H54 (cell line): Measurements from ENCODE around the gene ELP5.
"Not testable (repeated sequence)": the region's sequence is repeated elsewhere in the genome, so short reads cannot be mapped to it uniquely, and the experiment has no call there.

Source experiments
- DNase-seq: peaks from one replicate; pipeline ENCODE4 v3.0.0; 2011; ENCODE audit warnings: low spot score, mixed read lengths; ENCODE audit not compliant: insufficient read length
- FAIRE-seq: peaks from 3 replicates; lab custom pipeline; 2011; peaks lifted over from hg19 to GRCh38; lab: Jason Lieb, UNC
- POLR2A ChIP-seq: IDR thresholded peaks from 2 replicates; pipeline ENCODE4 v1.6.1; 2011; ENCODE audit warnings: low read depth, mild to moderate bottlenecking, low read length

The ELP5 gene

GRCh38 chr17:7236808-7237207 lies 15.2 kb upstream of the ELP5 start:
- FAIRE-seq, result no peak
- DNase-seq, result no peak
- no peak for TF ChIP-seq POLR2A

GRCh38 chr17:7237266-7237760 lies 14.7 kb upstream of the ELP5 start:
- no peak for DNase-seq
- no peak for TF ChIP-seq POLR2A
- FAIRE-seq, result no peak

- peak; percentile 41; the same call in 1 of the 2 replicates for TF ChIP-seq POLR2A
- DNase-seq (no peak), FAIRE-seq (no peak)
Observed at GRCh38 chr17:7237761-7238419, 14.1 kb upstream of the ELP5 start.

- FAIRE-seq (no peak), DNase-seq (no peak)
- no peak for TF ChIP-seq POLR2A
Observed at GRCh38 chr17:7238420-7239090, 13.5 kb upstream of the ELP5 start.

- peak; percentile 70 for FAIRE-seq
- peak; percentile 96 for DNase-seq
- TF ChIP-seq POLR2A, result peak; percentile 76
Observed at GRCh38 chr17:7239091-7240027, 12.7 kb upstream of the ELP5 start, which contains the start of gene PHF23. Gene PHF23, minus strand, starts transcription at chr17:7239457. Its CDS starts 178 bp downstream, at chr17:7239279.

GRCh38 chr17:7240375-7240774 lies 11.6 kb upstream of the ELP5 start:
- no peak for TF ChIP-seq POLR2A
- DNase-seq, result no peak
- no peak for FAIRE-seq

GRCh38 chr17:7241090-7241733 lies 10.8 kb upstream of the ELP5 start:
- FAIRE-seq (no peak), DNase-seq (no peak)
- TF ChIP-seq POLR2A, result no peak

- FAIRE-seq, result no peak
- DNase-seq, result no peak
- peak; percentile 37; the same call in 1 of the 2 replicates for TF ChIP-seq POLR2A
Observed at GRCh38 chr17:7241783-7242716, 10.0 kb upstream of the ELP5 start, which contains the start of gene GABARAP. Gene GABARAP, minus strand, starts transcription at chr17:7242449. Its CDS starts 119 bp downstream, at chr17:7242330.

- FAIRE-seq (no peak), DNase-seq (peak; percentile 72)
- TF ChIP-seq POLR2A, result peak; percentile 29; the same call in 1 of the 2 replicates
Observed at GRCh38 chr17:7242717-7243452, 9.1 kb upstream of the ELP5 start.

GRCh38 chr17:7243453-7243729 lies 8.6 kb upstream of the ELP5 start:
- no peak for DNase-seq
- FAIRE-seq, result no peak
- no peak for TF ChIP-seq POLR2A

GRCh38 chr17:7243838-7244237 lies 8.2 kb upstream of the ELP5 start:
- not testable (repeated sequence) for DNase-seq, FAIRE-seq

GRCh38 chr17:7246779-7247178 lies 5.2 kb upstream of the ELP5 start:
- no peak for DNase-seq
- FAIRE-seq, result no peak
- TF ChIP-seq POLR2A, result no peak
